Fibroblast of villous mesenchyme (primary cell): ENCODE results near the gene DNAJC1. TPM values are rescaled to one million over a fixed set of nuclear protein-coding genes. Genes with fewer than 3 reads are reported as not detected.
"Not testable (repeated sequence)": the region's sequence is repeated elsewhere in the genome, so short reads cannot be mapped to it uniquely, and the experiment has no call there.

ENCODE experiments used
- DNase-seq: peaks from one replicate; pipeline ENCODE4 v3.0.0-alpha.2; 2010; ENCODE audit warnings: low read depth
- H3K4me3 ChIP-seq: 2 replicates; pipeline ENCODE4 v1.5.1; 2011; ENCODE audit warnings: low read depth, mild to moderate bottlenecking, low read length
- CTCF ChIP-seq: IDR thresholded peaks from 2 replicates; pipeline ENCODE4 v1.5.1; 2012; ENCODE audit warnings: low read depth, mild to moderate bottlenecking, low read length; ENCODE audit not compliant: insufficient read depth
- total RNA-seq: library from RNA; depleted of rRNA; stranded (reverse); fragments of >200 nt; gene quantifications from 2 replicates; pipeline ENCODE4 v1.2.3, GENCODE V29; 2012

The DNAJC1 gene
- total RNA-seq, 1 donor = 53.5 TPM

GRCh38 chr10:21823617-21824016, 179.9 kb downstream of the DNAJC1 start:
- no peak for TF ChIP-seq CTCF
- no peak for DNase-seq
- H3K4me3 ChIP-seq = no peak overlapping the region

GRCh38 chr10:21822273-21822672, 181.3 kb downstream of the DNAJC1 start:
- not testable (repeated sequence) for H3K4me3 ChIP-seq, DNase-seq

- H3K4me3 ChIP-seq = no peak overlapping the region
- DNase-seq = no peak
- TF ChIP-seq CTCF = no peak
Measured at GRCh38 chr10:21820952-21821351, 182.6 kb downstream of the DNAJC1 start.

GRCh38 chr10:21818416-21818815, 185.1 kb downstream of the DNAJC1 start:
- not testable (repeated sequence) for H3K4me3 ChIP-seq, DNase-seq

- no peak for TF ChIP-seq CTCF
- H3K4me3 ChIP-seq = no peak overlapping the region
- peak; percentile 51 for DNase-seq
Measured at GRCh38 chr10:21814866-21815265, 188.7 kb downstream of the DNAJC1 start.

GRCh38 chr10:21813946-21814345, 189.6 kb downstream of the DNAJC1 start:
- H3K4me3 ChIP-seq = no peak overlapping the region
- TF ChIP-seq CTCF = no peak
- no peak for DNase-seq

- H3K4me3 ChIP-seq = no peak overlapping the region
- TF ChIP-seq CTCF = no peak
- DNase-seq = peak; percentile 11
Measured at GRCh38 chr10:21811245-21811585, 192.3 kb downstream of the DNAJC1 start.

- TF ChIP-seq CTCF = no peak
- no peak for DNase-seq
- H3K4me3 ChIP-seq = no peak overlapping the region
Measured at GRCh38 chr10:21810582-21811244, 192.8 kb downstream of the DNAJC1 start.
